Natural killer cell (primary cell): ENCODE data around the gene ZSCAN21. TPM values are rescaled to one million over a fixed set of nuclear protein-coding genes. Genes with fewer than 3 reads are reported as not detected.
A peak's percentile ranks its signal among the peaks of the same experiment; 100 is the strongest.

ENCODE experiments used
- ATAC-seq, 3 donors: fragments of 150-1000 bp in 2 of 3; fragments of 200-7000 bp in 1 of 3; cut with Tn5 transposase; 1 replicate in 1 of 3; 2 replicates in 2 of 3; pipeline ENCODE4 v1.10.0; 2021; ENCODE audit warnings: mild to moderate bottlenecking in 2 of 3, moderate library complexity in 2 of 3
- DNase-seq, 2 donors: peaks; one replicate each; pipeline versions ENCODE4 v3.0.0 to v3.0.0-alpha.2; 2013 to 2021; ENCODE audit warnings: mixed read lengths in 1 of 2
- H3K27ac ChIP-seq: one replicate; pipeline ENCODE4 v1.5.1; 2013; ENCODE audit warnings: mild to moderate bottlenecking, low read length
- H3K27me3 ChIP-seq: one replicate; pipeline ENCODE4 v1.6.1; 2013; ENCODE audit warnings: low read length; ENCODE audit not compliant: control insufficient read depth, insufficient read depth
- H3K36me3 ChIP-seq: one replicate; pipeline ENCODE4 v1.6.1; 2013; ENCODE audit warnings: low read length; ENCODE audit not compliant: control insufficient read depth, insufficient read depth
- H3K4me1 ChIP-seq: one replicate; pipeline ENCODE4 v1.6.1; 2013; ENCODE audit warnings: low read length; ENCODE audit not compliant: control insufficient read depth, insufficient read depth
- H3K4me3 ChIP-seq: one replicate; pipeline ENCODE4 v1.5.1; 2013; ENCODE audit warnings: low read length
- H3K9me3 ChIP-seq: one replicate; pipeline ENCODE4 v1.6.1; 2013; ENCODE audit warnings: low read length; ENCODE audit not compliant: control insufficient read depth, insufficient read depth
- H3K27ac Mint-ChIP-seq, 2 donors: one replicate each; pipeline ENCODE4 v1.8.0; 2022; ENCODE audit warnings: mild to moderate bottlenecking in 2 of 2, mixed read lengths in 2 of 2, moderate library complexity in 1 of 2
- H3K27me3 Mint-ChIP-seq, 2 donors: one replicate each; pipeline ENCODE4 v1.8.0; 2022; ENCODE audit warnings: low read depth in 2 of 2, mixed read lengths in 2 of 2
- H3K36me3 Mint-ChIP-seq: one replicate; pipeline ENCODE4 v1.8.0; 2022; ENCODE audit warnings: mixed read lengths
- H3K4me1 Mint-ChIP-seq, 2 donors: one replicate each; pipeline ENCODE4 v1.8.0; 2022; ENCODE audit warnings: mixed read lengths in 2 of 2
- H3K4me3 Mint-ChIP-seq: one replicate; pipeline ENCODE4 v1.8.0; 2022; ENCODE audit warnings: mild to moderate bottlenecking, moderate library complexity, mixed read lengths
- H3K9me3 Mint-ChIP-seq, 2 donors: one replicate each; pipeline ENCODE4 v1.8.0; 2022; ENCODE audit warnings: mixed read lengths in 2 of 2
- CTCF ChIP-seq: fragments of 200-600 bp; IDR thresholded peaks from one replicate; pipeline ENCODE4 v1.8.0; 2022; ENCODE audit warnings: antibody characterized with exemption
- WGBS: methylation state at CpG from one replicate; pipeline ENCODE4 v1.1.7; 2013; ENCODE audit warnings: missing lambda C conversion rate; ENCODE audit not compliant: insufficient coverage; 5-methylcytosine and 5-hydroxymethylcytosine counted together
- intact Hi-C: fragments of 100-400 bp; cut with micrococcal nuclease; formaldehyde crosslinking; loops from one replicate; pipeline ENCODE4 v1.14.2; 2022
- total RNA-seq, 4 donors: library from RNA; stranded (reverse); fragments of 120-200 nt in 1 of 4; gene quantifications; one replicate each; pipeline versions ENCODE4 v1.2.3 to v1.2.4, GENCODE V29; 2013 to 2022

Gene ZSCAN21
- total RNA-seq, 3 donors from 2014 or later (not counting 1 experiment from before 2014, with no cell fraction given): 6.2 to 8.9 (median 7.2) TPM

- DNase-seq: no peak
- H3K36me3 ChIP-seq: peaks cover 38% of the 10 kb centered on the region
- 64% methylated on average over 7 of the region's 7 CpGs for WGBS
- no peak for TF ChIP-seq CTCF
- H3K36me3 Mint-ChIP-seq: peaks cover 8% of the 10 kb centered on the region
- H3K4me3 Mint-ChIP-seq: peak overlapping the region; percentile 86
- peak overlapping the region; percentile 76 for H3K27ac ChIP-seq
- peak overlapping the region; percentile 79 to 88 for H3K27ac Mint-ChIP-seq
- intact Hi-C loops: no loop called here
- no peaks in the 10 kb centered on the region for H3K27me3 Mint-ChIP-seq
- ATAC-seq: no peak
- H3K9me3 Mint-ChIP-seq: no peaks in the 10 kb centered on the region
- H3K9me3 ChIP-seq: no peaks in the 10 kb centered on the region
- H3K4me1 Mint-ChIP-seq: peaks cover 9 to 29% of the 10 kb centered on the region in 2 donors
- no peaks in the 10 kb centered on the region for H3K27me3 ChIP-seq
- H3K4me3 ChIP-seq: peak overlapping the region; percentile 95
- H3K4me1 ChIP-seq: peaks cover 14% of the 10 kb centered on the region
These were observed 40.1 kb downstream of the ZSCAN21 start for GRCh38 chr7:100089458-100090196.

DNA sequence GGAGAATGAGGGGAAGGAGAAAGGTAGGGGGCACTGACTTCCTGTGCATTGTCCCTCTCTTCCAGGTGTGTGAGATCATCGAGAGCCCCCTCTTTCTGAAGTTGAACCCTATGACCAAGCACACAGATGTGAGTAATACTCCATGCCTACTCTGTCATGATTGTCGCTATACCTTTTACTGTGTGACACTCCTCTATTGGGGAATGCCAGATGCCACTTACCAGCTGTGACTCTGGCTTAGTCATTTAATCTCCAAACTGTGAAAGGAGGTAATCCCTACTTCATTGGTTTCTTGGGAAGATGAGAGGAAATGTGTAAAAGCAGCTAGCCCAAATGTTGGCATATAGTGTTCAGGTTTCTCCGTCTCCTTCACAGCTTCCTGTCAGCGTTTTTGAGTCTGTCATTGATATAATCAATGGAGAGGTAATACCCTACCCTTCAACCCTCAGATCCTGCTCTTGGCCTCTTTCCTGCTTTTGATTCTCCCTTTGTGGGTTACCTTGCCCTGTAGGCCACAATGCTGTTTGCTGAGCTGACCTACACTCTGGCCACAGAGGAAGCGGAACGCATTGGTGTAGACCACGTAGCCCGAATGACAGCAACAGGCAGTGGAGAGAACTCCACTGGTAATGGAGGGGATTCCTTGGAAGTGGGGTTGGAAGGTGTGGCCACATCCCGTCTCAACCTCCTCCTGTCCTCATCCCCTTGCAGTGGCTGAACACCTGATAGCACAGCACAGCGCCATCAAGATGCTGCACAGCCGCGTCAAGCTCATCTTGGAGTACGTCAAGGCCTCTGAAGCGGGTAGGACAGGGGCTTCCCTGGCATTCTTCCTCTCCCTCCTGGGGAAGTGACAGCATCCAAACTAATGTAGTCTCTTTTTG lies 41.2 kb downstream of the ZSCAN21 start:
- H3K27me3 Mint-ChIP-seq: no peaks in the 10 kb centered on the region
- H3K36me3 ChIP-seq: peaks cover 50% of the 10 kb centered on the region
- intact Hi-C loops: no loop called here
- no peak overlapping the region for H3K27ac ChIP-seq
- H3K36me3 Mint-ChIP-seq: peaks cover 8% of the 10 kb centered on the region
- H3K9me3 ChIP-seq: no peaks in the 10 kb centered on the region
- H3K4me1 ChIP-seq: peaks cover 14% of the 10 kb centered on the region
- no peak overlapping the region for H3K4me3 ChIP-seq
- peaks cover 9 to 32% of the 10 kb centered on the region in 2 donors for H3K4me1 Mint-ChIP-seq
- H3K9me3 Mint-ChIP-seq: no peaks in the 10 kb centered on the region
- DNase-seq (no peak), ATAC-seq (no peak)
- H3K4me3 Mint-ChIP-seq: peak overlapping the region; percentile 86
- TF ChIP-seq CTCF: no peak
- peak overlapping the region; percentile 16 to 79 for H3K27ac Mint-ChIP-seq
- WGBS: 84% methylated on average over 12 of the region's 14 CpGs
- no peaks in the 10 kb centered on the region for H3K27me3 ChIP-seq

GRCh38 chr7:100091411-100092181 lies 42.0 kb downstream of the ZSCAN21 start:
- Histone ChIP-seq H3K36me3 (peaks cover 56% of the 10 kb centered on the region), H3K4me1 (peaks cover 14% of the 10 kb centered on the region), H3K27me3 (no peaks in the 10 kb centered on the region), H3K27ac (no peak overlapping the region), H3K9me3 (no peaks in the 10 kb centered on the region), H3K4me3 (no peak overlapping the region)
- Mint-ChIP-seq H3K4me1 (peaks cover 9 to 34% of the 10 kb centered on the region in 2 donors), H3K36me3 (peaks cover 8% of the 10 kb centered on the region), H3K27me3 (no peaks in the 10 kb centered on the region), H3K9me3 (no peaks in the 10 kb centered on the region), H3K4me3 (peak overlapping the region; percentile 31), H3K27ac (peak overlapping the region; percentile 16 to 79)
- intact Hi-C loops: no loop called here
- no peak for ATAC-seq
- no peak for TF ChIP-seq CTCF
- 89% methylated on average over 19 of the region's 19 CpGs for WGBS
- no peak for DNase-seq
